NCI-H1417 treated with DMSO at 0.1 percent for 48 hours (cell line): Measurements from ENCODE around the gene C1orf198.

Experiments
- DNase-seq: peaks from one replicate; lab custom pipeline; 2025; lab: John Stamatoyannopoulos, UW

Gene C1orf198

DNA sequence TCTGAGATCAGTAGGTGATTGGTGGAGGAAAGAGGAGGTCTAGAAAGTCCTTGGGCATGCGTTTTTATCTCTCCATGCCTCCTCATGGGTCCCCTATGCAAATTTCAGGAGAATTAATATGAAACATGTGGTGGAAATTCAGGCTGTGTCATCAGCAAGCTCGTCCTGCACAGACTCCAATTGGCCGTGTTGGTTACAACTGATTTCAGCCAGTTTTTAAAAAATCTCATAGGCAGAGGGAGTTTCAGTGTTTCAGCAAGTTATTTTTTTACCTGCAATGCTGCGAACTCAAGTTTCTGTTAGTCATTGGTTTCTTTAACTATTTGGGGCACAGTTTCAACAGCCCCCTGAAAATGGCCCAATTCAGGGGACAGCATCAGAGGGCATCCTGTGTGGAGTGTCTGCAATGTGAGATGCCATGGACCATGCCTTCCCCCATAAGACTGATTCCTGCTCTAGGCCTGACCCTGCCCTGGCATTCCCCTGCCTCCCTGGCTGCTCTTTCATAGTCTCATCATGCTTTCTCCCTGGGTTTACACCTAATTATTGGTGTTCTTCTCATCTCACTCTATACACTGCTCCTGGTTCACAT, 59.9 kb downstream of the C1orf198 start:
- DNase-seq, result no peak

DNA sequence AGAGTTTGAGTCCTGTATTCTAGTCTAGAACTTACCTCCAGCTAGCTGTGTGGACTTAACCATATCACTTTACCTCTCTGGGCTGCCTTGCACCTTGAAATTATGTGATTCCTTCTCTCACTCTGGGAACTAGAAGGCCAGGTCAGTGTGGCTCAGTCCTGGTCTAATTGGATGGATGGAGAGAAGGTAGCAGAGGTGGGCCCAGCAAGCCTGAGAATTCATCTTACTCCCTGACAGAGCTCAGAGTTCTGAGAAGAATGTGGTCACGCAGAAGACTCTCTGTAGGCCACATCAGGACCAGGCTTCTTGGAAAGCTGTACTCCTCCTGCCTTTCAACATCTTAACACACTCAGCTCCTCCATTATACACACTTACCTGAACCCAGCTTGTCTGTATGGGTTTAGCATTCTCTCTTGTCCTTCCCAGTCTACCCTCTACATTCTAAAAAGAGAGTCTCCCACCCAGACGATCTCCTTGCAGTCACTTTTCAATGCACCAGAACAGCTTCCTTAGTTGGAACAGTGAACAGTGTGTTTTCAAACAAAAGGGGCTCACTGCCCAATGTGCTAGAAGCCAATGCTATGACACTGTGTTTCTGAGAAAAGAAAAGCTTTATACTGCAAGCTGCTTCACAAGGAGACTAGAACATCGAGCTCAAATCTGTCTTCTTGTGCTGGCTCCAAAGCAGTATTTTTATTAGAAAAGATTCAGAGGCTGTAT, 60.6 kb downstream of the C1orf198 start:
- DNase-seq, result no peak

DNA sequence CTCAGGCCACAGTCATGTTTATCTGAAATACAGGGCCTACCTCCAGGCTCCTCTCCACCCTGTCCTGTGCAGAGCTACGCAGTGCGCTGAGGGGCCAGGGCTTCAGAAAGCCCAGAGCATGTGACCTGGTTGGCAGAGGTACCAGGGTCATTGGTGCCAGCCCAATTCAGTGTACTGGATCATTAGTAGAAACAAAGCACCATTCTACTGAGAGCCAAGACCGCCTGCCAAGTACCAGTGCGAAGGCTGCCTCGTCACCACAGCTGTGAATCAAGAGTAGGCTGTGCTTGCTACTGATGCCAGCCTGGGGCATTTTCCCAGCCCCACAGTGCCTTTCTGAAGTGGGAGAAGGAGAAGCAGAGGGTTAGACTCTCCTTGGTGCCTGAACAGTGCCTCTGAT, 61.3 kb downstream of the C1orf198 start:
- no peak for DNase-seq

DNA sequence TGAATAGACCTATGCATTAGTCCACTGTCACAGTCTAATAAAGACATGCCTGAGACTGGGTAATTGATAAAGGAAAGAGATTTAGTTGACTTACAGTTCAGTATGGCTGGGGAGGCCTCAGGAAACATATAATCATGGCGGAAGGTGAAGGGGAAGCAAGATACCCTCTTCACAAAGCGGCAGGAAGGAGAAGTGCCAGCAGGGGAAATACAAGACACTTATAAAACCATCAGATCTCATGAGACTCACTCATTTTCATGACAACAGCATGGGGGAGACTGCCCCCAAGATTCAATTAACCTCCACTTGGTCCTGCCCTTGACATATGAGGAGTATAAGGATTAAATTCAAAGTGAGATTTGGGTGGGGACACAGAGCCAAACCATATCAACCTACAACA, 61.8 kb downstream of the C1orf198 start:
- DNase-seq, result no peak

DNA sequence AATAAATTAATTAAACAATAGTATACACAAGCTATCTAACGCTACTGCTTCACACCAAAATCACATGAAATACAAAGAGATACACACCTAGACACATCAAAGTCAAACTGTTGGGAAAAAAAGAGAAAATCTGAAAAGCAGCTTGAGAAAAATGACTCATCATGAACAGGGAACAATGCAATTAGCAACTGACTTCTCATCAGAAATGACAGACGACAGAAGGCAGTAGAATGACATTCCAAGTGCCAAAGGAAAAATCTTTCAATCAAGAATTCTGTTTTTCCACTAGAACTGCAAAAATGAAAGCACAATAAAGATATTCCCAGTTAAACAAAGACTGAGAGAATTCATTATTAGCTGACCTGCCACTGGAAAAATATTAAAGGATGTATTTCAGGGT, 63.9 kb downstream of the C1orf198 start:
- DNase-seq, result no peak

DNA sequence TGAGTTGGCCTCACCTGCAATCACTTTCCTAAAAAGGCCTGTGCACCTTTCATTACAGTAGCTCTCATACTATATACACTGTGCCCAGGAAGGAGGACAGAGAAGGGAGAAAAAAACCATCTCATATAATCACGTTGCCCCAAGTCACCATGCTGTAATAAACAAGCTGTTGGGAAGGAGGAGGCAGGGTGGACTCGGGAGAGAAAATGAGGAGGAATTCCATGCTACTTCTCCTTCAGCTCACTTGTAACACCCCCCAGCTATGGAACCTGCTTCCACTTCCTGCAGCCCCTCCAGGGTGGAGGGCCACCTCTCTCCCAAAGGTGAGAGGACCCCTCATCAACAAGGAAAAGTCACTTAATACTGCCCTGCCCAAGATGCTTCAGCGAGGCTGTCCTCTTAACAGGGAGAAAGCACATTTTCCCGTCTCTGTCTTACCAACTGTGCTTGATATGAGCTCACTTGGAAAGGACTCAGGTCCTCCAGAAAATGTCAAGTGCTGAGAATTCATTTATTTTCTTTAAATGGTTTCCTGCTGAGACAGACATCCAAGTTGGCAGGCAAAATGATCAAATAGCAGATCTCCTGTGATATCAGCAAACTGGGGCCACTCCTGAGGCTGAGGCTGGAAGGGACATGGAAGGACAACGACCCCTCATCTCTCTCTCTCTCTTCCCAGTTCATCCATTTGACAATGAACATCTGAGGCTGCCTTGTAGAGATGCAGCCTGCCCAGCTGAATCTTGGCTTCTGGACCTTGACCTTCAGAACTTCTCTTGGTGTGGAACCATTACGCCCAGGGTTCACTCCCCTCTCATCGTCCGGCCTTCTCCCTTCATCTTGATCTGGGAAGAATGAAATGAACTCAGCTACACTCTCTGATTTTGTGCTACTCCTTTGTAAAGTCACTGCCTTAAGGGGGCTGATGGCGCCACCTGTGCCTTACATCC, 67.2 kb downstream of the C1orf198 start:
- no peak for DNase-seq

DNA sequence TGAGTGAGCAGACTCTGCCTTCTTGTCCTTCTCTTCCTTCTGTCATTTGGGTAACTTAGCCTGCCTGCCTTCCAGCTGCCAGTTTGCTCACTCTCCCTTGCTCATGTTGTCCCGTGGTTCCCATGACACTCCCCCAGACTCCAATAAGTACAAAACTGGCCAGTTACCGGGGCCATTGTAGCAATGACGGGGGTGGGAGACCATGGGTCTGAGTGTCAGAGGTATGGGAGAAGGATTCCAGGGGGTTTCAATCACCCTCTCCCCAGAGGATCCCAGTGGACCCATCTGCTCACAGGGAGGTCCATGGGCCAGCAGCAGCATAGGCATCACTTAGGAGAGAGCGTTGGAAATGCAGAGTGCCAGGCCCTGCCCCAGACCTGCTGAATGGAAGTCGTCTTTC, 69.8 kb downstream of the C1orf198 start:
- no peak for DNase-seq

DNA sequence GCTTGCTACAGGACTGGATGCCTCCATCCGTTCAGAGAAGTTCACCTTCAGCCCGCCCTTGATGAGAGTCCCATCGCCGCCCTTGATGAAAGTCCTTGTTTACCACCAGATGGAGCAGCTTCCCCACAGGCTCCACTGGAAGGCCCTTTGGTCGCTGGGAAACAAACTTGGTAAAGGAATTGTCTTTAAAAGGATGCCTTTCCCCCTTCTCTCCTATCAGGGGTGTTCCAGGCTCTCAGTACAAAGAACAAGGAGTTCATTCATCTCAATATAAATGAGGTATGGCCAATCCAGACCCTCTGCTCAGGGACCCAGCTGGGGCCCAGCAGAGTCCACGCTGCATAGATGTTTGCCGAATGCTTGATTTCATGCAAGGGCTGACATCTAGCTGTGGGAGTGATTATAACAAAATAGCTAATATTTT, 70.4 kb downstream of the C1orf198 start:
- no peak for DNase-seq

DNA sequence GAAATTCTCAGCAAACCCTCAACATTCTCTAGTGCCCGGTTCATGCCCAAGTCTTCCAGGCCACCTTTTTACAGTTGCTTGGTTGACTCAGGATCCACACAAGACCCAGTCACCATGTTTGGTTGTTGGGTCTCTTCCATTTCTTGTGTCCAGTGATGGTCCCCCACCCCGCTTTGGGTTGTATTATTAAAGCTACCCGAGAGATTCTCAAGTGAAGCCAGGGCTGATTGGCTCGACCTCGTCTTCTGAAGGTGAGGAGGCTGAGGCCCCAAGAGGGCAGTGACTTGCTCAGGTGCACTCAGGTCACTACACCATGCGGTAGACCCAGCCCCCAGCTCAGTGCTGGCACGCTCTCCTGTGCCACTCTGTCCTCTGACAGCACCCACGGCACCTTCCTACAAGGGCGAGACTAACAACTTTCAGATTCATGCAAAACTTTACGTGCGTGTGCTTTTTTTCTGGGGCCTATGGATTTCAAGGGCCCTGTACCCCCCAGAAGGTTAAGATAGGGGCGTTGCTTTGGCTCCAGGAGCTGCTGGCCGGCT, 70.9 kb downstream of the C1orf198 start:
- no peak for DNase-seq

DNA sequence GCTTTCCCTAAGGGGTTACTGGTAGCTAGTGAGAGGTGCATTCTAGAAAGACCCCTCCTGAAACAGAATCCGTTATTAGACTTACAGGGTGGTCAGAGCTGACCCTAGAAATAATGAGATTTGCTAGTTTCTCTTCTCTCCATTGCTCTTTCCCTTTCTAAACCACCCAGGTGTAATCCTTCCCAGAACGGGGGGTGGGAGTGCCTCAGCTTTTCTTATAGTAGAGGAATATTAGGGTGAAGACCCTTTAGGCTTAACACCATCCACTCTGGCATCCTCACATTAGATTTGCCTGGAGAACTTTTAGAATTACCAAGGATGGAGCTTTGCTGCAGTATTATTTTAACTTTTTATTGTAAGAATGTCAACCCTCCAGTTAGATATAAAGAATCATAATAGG, 71.7 kb downstream of the C1orf198 start:
- DNase-seq, result no peak

DNA sequence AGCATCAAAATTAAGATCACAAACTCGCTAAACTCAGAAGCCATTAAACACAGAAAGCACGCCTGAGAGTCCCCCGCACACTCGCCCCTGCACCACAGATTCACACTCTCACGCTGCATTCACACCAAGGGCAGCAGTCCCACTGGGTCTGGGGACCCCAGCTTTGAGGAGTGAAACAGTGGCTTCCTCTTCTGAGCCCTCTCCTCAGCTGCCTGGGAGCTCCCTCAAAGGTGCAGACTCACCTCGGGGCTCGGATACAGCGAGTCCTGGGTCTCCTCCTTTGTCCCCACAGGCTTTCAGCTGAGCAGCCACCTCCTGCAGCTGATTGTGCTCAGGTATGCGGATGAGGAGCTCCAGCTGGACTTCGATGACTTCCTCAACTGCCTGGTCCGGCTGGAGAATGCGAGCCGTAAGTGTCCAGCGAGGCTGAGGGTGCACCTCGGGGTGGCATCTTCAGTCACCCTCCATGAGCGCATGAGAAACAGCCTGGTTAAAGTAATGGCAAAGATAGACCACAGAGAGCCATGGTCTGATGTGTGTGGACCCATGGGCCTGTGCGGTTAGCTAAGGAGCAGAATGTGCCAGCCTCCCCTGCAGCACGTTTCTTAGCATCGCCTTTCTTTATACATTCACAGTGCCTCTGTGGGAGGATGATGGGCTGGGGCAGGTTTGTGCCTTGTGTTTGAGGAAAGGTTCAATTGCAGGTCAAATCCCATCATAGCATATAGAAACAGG, 73.3 kb downstream of the C1orf198 start:
- no peak for DNase-seq

DNA sequence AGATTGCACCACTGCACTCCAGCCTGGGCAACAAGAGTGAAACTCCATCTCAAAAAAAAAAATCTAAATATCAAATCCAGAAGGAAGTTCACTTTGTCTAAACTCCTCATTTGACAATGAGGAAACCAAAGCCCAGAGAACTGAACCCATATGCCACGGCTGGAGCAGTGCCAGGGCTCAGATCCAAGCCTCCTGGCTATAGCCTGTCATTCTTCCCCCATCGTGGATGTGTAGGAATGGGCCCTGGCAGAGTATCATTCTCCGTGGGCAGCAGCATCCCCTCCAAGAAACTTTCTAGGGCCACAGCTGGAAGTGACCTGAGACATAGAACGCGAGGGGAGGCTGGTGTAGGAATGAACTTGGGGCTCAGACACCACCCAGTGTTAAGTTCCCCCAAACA, 73.9 kb downstream of the C1orf198 start:
- DNase-seq, result no peak

DNA sequence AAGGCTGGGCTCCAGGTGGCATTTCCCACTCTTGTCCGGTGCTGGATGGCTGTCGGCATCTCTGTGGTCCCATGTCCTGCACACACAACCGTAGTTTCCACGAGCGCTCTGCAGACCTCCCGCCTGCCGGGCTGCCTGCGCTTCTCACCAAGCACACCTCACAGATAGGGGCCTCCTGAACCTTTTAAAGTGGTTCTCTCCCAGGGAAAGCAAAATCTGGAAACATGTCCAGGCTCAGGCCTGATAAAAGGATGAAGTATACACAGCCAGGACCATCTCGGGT, 74.9 kb downstream of the C1orf198 start:
- no peak for DNase-seq

DNA sequence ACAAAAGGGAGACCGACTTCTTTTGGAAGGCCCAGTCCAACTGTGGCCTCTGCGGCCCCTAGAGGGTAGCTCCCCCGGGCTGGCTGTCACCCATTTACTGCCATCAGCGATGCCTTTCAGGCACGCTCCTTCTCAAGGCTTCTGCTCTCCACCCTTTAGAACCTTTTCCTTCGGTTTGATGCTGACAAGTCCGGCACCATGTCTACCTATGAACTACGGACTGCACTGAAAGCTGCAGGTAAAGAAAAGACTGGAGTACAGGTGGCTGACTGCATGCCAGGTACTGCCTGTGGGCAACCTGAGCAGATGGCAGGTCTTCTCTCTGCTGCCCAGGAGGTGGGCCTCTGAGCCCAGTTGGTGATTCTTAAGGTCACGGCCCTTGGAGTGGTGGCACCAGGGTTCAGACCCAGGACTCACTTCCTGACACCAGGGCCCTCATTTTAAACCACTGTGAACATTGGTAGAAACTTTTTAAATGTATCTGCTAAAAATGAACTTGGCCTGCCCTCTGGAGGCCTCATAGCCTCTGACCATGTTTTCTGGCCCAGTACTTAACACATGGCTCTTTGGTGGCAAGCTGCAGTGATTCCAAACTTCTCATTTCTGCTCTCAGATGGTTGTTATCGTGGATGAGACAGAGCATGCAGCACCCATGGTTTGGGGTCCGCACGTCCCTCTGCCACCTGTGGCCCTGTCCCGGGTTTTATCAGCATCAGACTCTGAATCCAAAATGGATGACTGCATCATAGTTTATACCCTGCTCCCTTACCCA, 75.4 kb downstream of the C1orf198 start:
- DNase-seq, result no peak

DNA sequence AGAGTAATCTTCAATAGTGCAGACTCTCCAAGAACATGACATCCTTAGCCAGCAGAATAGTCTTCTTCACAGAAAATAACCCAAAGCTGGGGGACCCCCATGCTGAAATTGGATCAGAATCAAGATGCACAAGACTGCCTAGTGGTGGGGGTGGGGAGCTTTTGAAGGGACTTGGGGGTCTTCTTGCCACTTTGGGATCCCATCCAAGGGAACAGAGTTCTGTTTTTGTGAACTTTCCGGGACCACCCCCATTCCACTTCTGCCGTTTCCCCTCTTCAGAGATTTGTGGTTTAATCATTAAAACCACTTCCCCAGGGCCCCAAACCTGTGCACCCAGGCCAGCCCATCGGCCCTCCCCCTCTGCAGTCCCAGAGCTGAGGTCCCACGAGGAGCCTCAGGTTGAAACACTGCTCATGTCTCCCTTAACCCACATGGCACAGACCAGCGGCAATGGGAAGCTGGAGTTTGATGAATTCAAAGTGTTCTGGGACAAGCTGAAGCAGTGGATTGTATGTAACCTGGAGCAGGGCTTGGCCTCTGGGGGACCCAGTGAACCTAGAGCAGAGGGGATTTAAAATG, 76.2 kb downstream of the C1orf198 start:
- no peak for DNase-seq

DNA sequence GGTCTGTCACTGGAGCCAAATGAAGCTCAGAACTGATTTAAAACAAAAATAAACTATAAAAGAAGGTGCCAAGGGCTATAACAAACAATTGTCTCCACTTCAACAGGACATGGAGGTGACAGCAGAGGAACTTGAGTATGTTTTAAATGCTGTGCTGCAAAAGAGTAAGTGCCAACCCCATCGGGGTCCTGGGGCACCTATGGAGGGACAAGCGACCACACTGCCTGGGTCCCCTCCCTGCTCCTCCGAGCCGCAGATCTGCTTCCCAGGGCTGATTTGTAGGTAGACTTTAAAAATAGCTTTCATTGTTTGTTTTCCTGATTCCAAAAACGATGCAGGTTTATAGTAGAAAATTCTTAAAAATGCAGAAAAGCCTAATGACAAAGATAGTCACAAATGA, 78.3 kb downstream of the C1orf198 start:
- DNase-seq, result no peak

DNA sequence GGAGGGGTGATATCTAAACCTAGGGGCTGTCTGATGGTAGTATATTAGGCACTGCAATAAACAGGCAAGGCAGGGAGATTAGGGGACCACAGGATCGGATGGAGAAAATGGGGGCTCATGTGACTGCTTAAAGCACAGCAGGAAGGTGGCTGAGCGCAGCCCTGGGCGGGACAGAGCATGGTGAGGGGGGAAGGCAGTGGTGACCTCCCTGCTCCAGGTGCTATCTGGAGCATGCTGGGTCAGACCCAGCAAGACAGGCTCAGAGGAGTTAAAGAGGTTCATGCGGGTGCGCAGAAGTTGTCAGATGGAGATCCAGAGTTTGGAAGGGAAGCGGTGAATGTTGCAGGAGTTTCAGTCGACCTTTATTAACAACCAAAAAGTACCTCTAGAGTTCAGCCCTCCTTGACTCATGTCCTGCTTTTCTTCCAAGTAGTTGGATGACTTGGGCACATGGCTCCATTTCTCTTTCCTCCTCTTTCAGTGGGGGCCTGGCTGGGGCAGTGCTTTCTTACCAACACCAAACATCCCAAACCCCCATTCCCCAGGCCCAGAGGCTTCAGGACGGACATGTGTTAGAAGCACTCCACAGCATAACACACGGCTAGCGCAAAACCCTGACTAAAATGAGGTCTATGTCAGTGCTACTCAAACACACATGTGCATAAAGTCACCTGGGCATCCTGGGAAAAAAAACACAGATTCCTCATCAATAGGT, 79.6 kb downstream of the C1orf198 start:
- no peak for DNase-seq

DNA sequence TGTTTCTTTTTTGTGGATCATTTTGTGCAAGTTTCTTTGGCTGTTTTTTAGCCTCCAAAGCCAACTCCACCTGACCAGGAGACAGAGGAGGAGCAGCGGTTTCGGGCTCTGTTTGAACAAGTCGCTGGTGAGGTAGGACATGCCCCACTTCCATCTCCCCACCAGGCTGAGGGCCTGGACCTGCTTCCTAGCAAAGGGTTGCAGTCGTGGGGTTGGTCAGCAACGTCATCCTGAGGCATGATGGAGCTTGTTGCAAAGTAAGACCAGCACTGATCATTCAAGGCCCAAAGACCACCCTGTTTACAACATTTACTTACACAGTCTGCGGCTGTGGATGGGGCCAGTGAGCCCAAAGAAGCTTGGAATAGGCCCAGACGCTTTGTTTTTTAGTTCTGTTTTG, 80.8 kb downstream of the C1orf198 start:
- no peak for DNase-seq
